Loucy (cell line): Measurements from ENCODE around the gene PYDC2.

Experiments used
- CTCF ChIP-seq: fragments of 200-600 bp; sonication (generic); conservative IDR thresholded peaks from 2 replicates; pipeline ENCODE4 v1.5.1; 2014; ENCODE audit warnings: mild to moderate bottlenecking, antibody characterized with exemption, low read length
- EZH2phosphoT487 ChIP-seq: fragments of 200-600 bp; IDR thresholded peaks from 2 replicates; pipeline ENCODE4 v1.6.1; 2018; ENCODE audit warnings: antibody characterized with exemption, mild to moderate bottlenecking, moderate library complexity, borderline replicate concordance

GRCh38 chr3:191431160-191431822, 29.7 kb upstream of the PYDC2 start:
- TF ChIP-seq CTCF, result no peak
- no peak for TF ChIP-seq EZH2phosphoT487
